ENCODE data around the gene LLGL2. TPM values are rescaled to one million over a fixed set of nuclear protein-coding genes. Genes with fewer than 3 reads are reported as not detected.

LLGL2 gene
- total RNA-seq, 4 donors from 2014 or later: 6.1 to 12.3 (median 9.1) TPM

DNA sequence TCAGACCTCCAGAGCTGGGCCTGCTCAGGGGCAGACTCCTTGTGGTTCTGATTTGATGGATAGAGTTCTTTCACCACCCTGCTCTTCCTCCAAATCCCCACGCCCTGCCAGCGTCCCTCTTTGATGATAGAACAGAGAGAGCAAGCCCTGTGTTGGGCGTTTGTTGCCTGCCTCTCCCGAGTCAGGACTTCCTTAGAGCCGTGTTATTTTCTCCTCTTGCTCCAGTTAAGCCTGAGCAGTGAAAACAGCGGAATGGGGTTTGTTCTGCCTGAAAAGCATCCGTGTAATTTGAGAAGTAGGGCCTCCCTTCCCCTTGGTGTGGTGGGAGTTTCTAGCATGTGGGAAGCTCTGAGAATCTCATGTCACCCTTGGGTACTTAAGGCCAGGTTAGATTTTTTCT lies 47.0 kb upstream of the LLGL2 start:
- no peak for DNase-seq (ENCODE audit: extremely low spot score)
- H3K27ac ChIP-seq (replicated peaks in 1 of 4): peak overlapping the region in 2 of 4 donors; percentile 24 to 33
- no peaks in the 10 kb centered on the region for H3K27me3 ChIP-seq

DNA sequence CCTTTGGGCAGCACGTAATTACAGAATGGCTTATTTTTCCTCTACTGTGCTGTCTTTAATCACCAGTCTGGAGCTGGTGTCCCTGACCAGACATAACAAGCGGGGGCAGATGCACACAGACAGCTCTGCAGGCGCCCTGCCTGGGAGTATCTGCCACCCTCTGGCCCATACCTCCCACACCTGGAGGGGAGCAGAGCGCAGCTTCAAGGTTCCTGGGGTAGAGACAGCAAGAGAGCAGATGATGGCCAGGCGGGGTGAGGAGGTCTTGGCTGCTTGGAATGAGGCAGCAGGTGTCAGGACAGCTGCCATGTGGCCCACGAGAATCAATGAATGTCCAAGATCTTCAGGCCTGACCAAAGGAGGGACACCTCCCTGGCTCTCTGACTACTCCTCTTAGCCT lies 45.2 kb upstream of the LLGL2 start:
- intact Hi-C loops (cut with DNase I): no loop called here
- H3K4me1 ChIP-seq: peaks cover 35 to 82% (median 71%) of the 10 kb centered on the region in 4 donors
- no peak overlapping the region for H3K27ac ChIP-seq (replicated peaks in 1 of 4)
- 93% methylated on average over 6 of the region's 6 CpGs for WGBS
- no peaks in the 10 kb centered on the region for H3K27me3 ChIP-seq
- DNase-seq (ENCODE audit: extremely low spot score): no peak
- peaks cover 0 to 7% (median 0%) of the 10 kb centered on the region in 4 donors for H3K36me3 ChIP-seq
- no peaks in the 10 kb centered on the region for H3K9me3 ChIP-seq
- H3K4me3 ChIP-seq: no peak overlapping the region
- TF ChIP-seq POLR2AphosphoS5 (IDR thresholded peaks at IDR 0.05) (no peak), POLR2A (IDR thresholded peaks at IDR 0.05; ENCODE audit: low read depth) (no peak), EP300 (IDR thresholded peaks at IDR 0.05) (no peak)
- TF ChIP-seq, protein P1, sequence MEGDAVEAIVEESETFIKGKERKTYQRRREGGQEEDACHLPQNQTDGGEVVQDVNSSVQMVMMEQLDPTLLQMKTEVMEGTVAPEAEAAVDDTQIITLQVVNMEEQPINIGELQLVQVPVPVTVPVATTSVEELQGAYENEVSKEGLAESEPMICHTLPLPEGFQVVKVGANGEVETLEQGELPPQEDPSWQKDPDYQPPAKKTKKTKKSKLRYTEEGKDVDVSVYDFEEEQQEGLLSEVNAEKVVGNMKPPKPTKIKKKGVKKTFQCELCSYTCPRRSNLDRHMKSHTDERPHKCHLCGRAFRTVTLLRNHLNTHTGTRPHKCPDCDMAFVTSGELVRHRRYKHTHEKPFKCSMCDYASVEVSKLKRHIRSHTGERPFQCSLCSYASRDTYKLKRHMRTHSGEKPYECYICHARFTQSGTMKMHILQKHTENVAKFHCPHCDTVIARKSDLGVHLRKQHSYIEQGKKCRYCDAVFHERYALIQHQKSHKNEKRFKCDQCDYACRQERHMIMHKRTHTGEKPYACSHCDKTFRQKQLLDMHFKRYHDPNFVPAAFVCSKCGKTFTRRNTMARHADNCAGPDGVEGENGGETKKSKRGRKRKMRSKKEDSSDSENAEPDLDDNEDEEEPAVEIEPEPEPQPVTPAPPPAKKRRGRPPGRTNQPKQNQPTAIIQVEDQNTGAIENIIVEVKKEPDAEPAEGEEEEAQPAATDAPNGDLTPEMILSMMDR (IDR thresholded peaks at IDR 0.05): no peak

More for the DNA sequence above, 47.0 kb upstream of the LLGL2 start:
- WGBS: 65% methylated on average over 7 of the region's 7 CpGs
- Histone ChIP-seq H3K4me1 (peaks cover 44 to 83% (median 75%) of the 10 kb centered on the region in 4 donors), H3K4me3 (no peak overlapping the region), H3K36me3 (peaks cover 0 to 9% (median 1%) of the 10 kb centered on the region in 4 donors), H3K9me3 (no peaks in the 10 kb centered on the region)
- intact Hi-C loops (cut with DNase I): no loop called here
- TF ChIP-seq, protein P1 (IDR thresholded peaks at IDR 0.05): no peak
- TF ChIP-seq POLR2A (IDR thresholded peaks at IDR 0.05; ENCODE audit: low read depth): no peak
- TF ChIP-seq EP300 (IDR thresholded peaks at IDR 0.05): no peak
- TF ChIP-seq POLR2AphosphoS5 (IDR thresholded peaks at IDR 0.05): no peak

DNA sequence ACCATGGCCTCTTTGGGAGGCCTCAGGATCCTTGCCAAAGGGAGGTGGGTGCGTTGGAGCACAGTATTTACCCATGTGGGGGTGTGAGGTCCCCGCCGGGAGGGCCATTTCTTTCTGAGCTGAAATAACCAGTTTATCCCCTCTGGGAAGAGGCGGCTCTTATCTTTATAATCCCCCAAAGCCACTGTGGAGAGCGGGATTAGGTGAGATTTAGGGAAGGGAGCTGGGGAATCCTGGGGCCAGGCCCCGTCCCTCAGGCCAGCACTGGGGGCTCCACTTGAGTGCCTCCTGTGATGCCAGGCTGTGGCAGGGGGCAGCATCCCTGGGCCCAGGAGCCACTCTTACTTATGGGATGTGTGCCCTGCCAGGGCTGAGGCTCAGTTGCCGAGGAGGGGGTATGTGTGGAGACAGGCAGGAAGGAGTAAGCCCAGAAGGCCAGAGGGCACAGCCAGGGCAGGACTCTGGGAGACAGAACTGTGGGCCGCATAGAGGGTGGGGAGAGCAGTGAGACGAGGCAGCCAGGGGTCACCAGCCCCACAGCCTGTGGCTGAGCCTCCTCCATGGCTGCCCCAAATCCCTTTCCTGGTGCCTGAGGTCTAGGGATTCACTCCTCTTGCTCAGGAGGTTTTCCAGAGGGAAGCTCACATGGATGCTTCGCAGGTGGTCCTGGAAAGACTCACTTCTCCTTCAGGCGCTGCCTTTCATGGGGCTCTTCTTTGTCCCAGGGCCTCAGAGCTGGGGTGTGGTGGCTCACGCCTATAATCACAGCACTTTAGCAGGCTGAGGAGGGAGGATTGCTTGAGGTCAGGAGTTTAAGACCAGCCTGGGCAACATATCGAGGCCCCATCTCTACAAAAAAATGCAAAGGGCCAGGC lies 44.1 kb upstream of the LLGL2 start:
- TF ChIP-seq POLR2AphosphoS5 (IDR thresholded peaks at IDR 0.05) (no peak), EP300 (IDR thresholded peaks at IDR 0.05) (no peak), POLR2A (IDR thresholded peaks at IDR 0.05; ENCODE audit: low read depth) (no peak)
- TF ChIP-seq, protein P1 (IDR thresholded peaks at IDR 0.05): no peak
- intact Hi-C loops (cut with DNase I): no loop called here
- DNase-seq (ENCODE audit: extremely low spot score): no peak
- H3K9me3 ChIP-seq: no peaks in the 10 kb centered on the region
- WGBS: 83% methylated on average over 12 of the region's 13 CpGs
- peak overlapping the region in 2 of 4 donors; percentile 22 to 28 for H3K27ac ChIP-seq (replicated peaks in 1 of 4)
- H3K27me3 ChIP-seq: no peaks in the 10 kb centered on the region
- H3K36me3 ChIP-seq: peaks cover 0 to 17% (median 2%) of the 10 kb centered on the region in 4 donors
- H3K4me1 ChIP-seq: peaks cover 31 to 82% (median 71%) of the 10 kb centered on the region in 4 donors
- no peak overlapping the region for H3K4me3 ChIP-seq

DNA sequence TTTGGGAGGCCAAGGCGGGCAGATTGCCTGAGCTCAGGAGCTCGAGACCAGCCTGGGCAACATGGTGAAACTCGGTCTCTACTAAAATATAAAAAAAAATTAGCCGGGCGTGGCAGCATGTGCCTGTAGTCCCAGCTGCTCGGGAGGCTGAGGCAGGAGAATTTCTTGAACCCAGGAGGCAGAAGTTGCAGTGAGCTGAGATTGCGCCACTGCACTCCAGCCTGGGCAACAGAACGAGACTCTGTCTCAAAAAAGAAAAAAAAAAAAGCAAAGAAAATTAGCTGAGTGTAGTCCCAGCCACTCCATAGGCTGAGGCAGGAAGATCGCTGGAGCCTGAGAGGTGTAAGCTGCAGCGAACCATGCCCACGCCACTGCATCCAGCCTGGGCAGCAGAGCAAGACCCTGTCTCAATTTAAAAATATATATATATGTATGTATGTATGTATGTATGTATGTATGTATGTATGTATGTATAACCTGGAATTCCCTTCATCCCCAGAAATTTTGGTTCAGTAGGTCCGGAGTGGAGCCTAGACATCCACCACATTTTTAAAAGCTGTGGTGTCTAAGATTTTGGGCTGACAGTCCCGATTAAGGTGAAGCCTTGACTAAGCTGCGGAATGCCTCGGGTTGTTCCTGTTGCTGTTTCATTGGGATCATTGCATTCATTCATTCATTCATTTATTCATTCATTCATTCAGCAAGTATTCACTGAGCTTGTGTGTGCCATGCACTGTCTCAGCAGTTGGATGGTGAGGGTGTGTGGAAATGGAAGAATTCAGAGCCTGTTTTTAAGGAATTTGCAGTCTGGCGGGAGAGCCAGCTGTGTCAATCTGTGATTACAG lies 43.2 kb upstream of the LLGL2 start:
- 75% methylated on average over 15 of the region's 16 CpGs for WGBS
- Histone ChIP-seq H3K27me3 (no peaks in the 10 kb centered on the region), H3K4me1 (peaks cover 31 to 82% (median 71%) of the 10 kb centered on the region in 4 donors), H3K27ac (replicated peaks in 1 of 4) (peak overlapping the region in 1 of 4 donors; percentile 28), H3K4me3 (no peak overlapping the region), H3K9me3 (no peaks in the 10 kb centered on the region), H3K36me3 (peaks cover 0 to 20% (median 2%) of the 10 kb centered on the region in 4 donors)
- TF ChIP-seq EP300 (IDR thresholded peaks at IDR 0.05) (no peak), POLR2A (IDR thresholded peaks at IDR 0.05; ENCODE audit: low read depth) (no peak), POLR2AphosphoS5 (IDR thresholded peaks at IDR 0.05) (no peak)
- TF ChIP-seq, protein P1 (IDR thresholded peaks at IDR 0.05): no peak
- intact Hi-C loops (cut with DNase I): no loop called here
- no peak for DNase-seq (ENCODE audit: extremely low spot score)
